Astrocyte of the cerebellum (primary cell): ENCODE measurements around the gene PRKAR2A.
"Not testable (repeated sequence)": the region's sequence is repeated elsewhere in the genome, so short reads cannot be mapped to it uniquely, and the experiment has no call there.

Experiments used
- DNase-seq: peaks from one replicate; pipeline ENCODE4 v3.0.0-alpha.2; 2011; ENCODE audit warnings: low read depth
- H3K4me3 ChIP-seq: 2 replicates; pipeline ENCODE4 v1.5.1; 2011; ENCODE audit warnings: mild to moderate bottlenecking, low read depth, low read length, moderate library complexity
- in situ Hi-C: cut with HindIII; loops from 2 replicates; pipeline ENCODE4 v1.10.0; 2017; ENCODE audit warnings: low sequenced_read_pairs
- TF ChIP-seq, protein P1 (sequence below): IDR thresholded peaks from 2 replicates; pipeline ENCODE4 v1.5.1; 2012; ENCODE audit warnings: low read length, low read depth, moderate library complexity, mild to moderate bottlenecking; ENCODE audit errors: missing control alignments

Gene PRKAR2A

DNA sequence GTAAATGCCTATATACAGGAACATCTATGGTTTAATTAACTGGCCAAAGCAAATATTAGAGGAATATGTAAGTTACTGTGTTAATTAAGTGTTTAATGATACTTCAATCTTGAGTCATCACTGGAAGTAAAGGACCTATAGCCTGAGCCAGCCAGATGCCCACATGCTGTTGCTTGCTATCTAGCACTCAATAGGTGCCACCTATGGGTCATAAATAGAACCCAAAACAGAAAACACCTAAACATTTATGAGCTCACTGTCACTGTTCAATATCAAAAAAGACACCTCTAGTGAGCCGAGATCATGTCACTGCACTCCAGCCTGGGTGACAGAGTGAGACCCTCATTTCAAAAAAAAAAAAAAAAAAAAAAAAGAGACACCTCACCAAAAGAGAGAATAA is 82.3 kb downstream of the PRKAR2A start:
- no peak overlapping the region for H3K4me3 ChIP-seq
- in situ Hi-C loops: no loop called here
- TF ChIP-seq, protein P1, sequence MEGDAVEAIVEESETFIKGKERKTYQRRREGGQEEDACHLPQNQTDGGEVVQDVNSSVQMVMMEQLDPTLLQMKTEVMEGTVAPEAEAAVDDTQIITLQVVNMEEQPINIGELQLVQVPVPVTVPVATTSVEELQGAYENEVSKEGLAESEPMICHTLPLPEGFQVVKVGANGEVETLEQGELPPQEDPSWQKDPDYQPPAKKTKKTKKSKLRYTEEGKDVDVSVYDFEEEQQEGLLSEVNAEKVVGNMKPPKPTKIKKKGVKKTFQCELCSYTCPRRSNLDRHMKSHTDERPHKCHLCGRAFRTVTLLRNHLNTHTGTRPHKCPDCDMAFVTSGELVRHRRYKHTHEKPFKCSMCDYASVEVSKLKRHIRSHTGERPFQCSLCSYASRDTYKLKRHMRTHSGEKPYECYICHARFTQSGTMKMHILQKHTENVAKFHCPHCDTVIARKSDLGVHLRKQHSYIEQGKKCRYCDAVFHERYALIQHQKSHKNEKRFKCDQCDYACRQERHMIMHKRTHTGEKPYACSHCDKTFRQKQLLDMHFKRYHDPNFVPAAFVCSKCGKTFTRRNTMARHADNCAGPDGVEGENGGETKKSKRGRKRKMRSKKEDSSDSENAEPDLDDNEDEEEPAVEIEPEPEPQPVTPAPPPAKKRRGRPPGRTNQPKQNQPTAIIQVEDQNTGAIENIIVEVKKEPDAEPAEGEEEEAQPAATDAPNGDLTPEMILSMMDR: peak; percentile 26
- DNase-seq: no peak

DNA sequence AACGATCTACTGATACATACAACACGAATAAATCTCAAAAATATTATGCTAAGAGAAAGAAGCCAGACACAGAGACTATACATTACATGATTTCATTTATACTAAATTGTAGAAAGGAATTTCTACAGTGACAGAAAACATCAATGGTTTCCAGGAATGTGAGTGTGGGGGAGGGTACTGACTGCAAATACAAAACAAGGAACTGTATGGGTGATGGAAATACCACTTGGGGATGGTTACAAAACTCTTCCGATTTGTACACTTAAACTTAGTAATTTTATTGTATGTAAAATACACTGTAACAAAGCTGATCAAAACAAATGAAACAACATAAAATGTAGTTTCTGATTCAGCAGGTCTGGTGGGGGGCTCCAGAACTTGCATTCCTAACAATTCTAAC is 84.9 kb downstream of the PRKAR2A start:
- no peak overlapping the region for H3K4me3 ChIP-seq
- in situ Hi-C loops: no loop called here
- DNase-seq: no peak
- TF ChIP-seq, protein P1: no peak

DNA sequence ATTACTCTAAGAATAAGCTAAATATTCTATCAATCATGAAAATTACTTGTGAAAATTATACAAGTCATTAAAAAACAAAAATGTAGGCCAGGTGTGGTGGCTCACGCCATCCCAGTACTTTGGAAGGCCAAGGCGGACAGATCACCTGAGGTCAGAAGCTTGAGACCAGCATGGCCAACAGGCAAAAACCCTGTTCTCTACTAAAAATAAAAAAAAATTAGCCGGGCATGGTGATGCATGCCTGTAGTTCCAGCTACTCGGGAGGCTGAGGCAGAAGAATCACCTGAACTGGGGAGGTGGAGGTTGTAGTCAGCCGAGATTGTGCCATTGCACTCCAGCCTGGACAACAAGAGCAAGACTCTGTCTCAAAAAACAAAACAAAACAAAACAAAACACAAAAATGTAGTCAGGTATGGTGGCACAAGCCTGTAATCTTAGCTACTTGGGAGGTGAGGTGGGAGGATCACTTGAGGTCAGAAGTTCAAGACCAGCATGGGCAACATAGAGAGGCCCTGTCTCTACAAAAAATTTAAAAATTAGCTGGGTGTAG is 87.6 kb downstream of the PRKAR2A start:
- in situ Hi-C loops, DNase-seq: not testable (repeated sequence)

DNA sequence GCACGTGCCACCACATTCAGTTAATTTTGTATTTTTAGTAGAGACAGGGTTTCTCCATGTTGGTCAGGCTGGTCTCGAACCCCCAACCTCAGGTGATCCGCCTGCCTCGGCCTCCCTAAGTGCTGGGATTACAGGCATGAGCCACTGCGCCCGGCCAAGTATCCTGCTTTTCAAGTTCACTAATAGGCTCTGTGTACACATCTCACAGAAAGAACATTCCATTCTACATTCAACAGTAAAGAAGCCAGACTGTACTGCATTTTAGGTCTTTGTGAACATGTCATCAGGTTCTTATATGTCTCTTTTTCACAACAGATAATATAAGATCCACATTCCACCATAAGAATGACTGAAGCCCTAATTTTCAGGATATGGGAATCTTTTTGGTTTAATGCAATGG is 88.1 kb downstream of the PRKAR2A start:
- DNase-seq, H3K4me3 ChIP-seq, in situ Hi-C loops: not testable (repeated sequence)

More for the DNA sequence above, 87.6 kb downstream of the PRKAR2A start:
- H3K4me3 ChIP-seq: not testable (repeated sequence)

DNA sequence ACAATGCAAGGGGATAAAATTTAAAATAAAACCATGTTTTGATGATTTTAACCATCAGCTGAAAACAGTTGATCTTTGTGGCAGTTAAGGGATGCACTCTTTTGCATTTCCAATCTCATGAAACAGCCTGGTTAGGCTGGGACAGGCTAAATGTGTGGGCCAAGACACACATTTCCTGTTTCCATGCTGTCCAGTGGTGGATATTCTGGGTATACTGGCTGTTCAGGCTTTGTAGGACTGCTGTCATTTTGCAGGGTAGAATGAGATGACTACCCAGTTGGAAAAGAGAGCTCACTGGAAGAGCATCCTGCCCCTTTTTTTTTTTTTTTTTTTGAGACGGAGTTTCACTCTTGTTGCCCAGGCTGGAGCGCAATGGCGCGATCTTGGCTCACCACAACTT is 88.6 kb downstream of the PRKAR2A start:
- no peak for DNase-seq
- H3K4me3 ChIP-seq: no peak overlapping the region
- TF ChIP-seq, protein P1: no peak
- in situ Hi-C loops: no loop called here

DNA sequence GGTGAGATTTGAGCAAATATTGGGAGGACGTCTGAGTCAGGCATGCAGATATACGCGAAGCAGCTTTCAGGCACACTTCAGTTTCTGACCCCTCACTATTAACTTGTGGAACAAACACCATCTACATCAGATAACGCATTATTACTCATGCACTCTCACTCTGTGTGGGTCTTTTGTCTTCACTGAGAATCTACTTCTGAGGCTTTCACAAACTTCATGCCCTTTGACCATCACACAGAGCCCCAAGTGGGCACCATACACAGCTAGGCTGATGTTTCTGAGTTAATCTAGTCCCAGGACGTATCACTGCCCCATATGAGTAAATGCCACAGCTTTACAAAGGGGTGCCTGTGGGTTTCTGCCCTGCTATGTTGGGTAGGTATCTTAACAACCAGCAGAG is 91.0 kb downstream of the PRKAR2A start:
- TF ChIP-seq, protein P1: no peak
- no peak overlapping the region for H3K4me3 ChIP-seq
- DNase-seq: no peak
- in situ Hi-C loops: no loop called here

DNA sequence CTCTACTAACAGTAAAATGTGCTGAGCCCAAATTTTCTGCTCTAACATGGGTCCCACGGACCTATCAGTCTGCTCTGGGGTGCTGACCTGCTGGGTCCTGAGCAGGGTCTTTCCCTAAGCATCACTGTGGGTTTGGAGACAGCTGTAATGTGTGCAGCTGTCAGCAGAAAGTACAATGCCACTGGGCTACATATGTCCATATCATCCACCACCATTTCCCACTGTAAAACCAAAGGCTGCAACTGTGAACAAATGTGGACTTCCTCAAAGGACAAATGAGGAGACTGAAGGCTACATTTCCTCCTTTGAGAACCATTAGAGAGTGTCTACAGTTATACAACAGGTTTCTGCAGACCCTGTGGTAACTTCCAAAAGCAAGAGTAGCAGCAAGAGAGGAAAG is 96.8 kb downstream of the PRKAR2A start:
- TF ChIP-seq, protein P1: no peak
- no peak for DNase-seq
- H3K4me3 ChIP-seq: no peak overlapping the region
- in situ Hi-C loops: no loop called here

DNA sequence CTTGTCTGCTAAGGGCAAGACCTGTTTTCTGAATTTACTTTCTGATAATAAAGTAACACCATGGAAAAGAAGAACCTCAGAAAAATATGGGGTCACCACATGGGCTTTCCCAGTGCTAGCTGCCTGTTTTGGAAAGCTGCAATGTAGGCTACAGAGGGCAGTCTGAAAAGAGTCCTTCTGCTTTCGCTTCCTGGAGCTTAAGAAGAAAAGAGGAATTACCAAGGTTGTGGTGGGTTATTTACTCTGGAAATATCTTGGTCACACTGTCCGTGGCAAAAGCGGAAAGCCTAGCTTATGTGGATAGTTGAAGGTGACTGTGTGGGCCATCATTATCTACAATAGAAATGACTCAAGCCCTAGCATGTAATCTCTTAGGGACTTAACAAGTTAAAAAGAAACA is 98.9 kb downstream of the PRKAR2A start:
- in situ Hi-C loops: no loop called here
- DNase-seq: no peak
- no peak overlapping the region for H3K4me3 ChIP-seq
- TF ChIP-seq, protein P1: no peak
